NCI-H2107 treated with DMSO at 0.1 percent for 48 hours (cell line): ENCODE data around the gene OPN1SW.

Experiments
- DNase-seq: peaks from one replicate; lab custom pipeline; 2025; ENCODE audit not compliant: unreplicated experiment; lab: John Stamatoyannopoulos, UW

Gene OPN1SW

DNA sequence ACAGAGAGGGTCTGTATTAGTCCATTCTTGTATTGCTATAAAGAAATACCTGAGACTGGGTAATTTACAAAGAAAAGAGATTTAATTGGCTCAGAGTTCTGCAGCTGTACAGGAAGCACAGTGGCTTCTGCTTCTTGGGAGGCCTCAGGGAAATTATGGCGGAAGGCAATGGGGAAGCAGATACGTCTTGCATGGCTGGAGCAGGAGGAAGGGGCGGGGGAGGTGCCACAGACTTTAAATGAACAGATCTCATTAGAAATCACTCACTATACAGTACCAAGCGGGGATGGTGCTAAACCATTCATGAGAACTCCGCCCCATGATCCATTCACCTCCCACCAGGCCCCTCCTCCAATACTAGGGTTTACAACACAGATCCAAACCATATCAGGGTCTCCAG lies 40.2 kb downstream of the OPN1SW start:
- DNase-seq, result no peak

DNA sequence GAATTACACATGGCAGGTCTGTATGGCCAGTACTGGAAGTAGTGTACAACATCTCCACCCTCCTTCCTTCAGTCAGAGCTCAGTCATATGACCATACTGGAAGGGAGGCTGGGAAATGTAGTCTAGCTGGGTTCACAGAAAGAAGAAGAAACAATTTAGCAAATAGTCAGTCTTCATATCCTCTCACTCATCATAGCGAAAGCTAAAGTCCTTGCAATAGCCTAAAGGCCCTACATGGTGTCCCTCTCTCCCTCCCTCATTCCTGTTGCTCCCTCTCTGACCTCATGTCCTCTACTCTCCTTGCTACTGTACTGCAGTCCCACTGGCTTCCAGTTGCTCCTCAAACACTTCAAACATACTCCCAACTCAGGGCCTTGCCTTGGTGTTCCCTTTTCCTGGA lies 40.7 kb downstream of the OPN1SW start:
- no peak for DNase-seq

DNA sequence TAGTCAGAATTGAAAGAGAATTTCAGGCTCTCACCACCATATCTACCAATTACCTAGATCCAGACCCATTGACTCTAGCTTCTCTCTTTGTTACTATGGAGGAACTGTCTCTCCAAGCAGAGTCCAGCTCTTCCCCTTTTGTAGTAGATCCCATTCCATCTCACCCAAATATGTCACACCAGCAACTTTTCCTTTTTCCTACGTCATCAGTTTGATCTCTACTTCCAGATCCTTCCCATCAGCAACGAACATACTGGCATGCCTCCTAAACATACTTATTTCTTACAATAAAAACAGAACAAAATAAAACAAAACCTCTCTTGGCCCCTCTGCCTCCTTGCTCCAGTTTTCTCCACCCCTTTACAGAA lies 42.3 kb downstream of the OPN1SW start:
- DNase-seq, result no peak

DNA sequence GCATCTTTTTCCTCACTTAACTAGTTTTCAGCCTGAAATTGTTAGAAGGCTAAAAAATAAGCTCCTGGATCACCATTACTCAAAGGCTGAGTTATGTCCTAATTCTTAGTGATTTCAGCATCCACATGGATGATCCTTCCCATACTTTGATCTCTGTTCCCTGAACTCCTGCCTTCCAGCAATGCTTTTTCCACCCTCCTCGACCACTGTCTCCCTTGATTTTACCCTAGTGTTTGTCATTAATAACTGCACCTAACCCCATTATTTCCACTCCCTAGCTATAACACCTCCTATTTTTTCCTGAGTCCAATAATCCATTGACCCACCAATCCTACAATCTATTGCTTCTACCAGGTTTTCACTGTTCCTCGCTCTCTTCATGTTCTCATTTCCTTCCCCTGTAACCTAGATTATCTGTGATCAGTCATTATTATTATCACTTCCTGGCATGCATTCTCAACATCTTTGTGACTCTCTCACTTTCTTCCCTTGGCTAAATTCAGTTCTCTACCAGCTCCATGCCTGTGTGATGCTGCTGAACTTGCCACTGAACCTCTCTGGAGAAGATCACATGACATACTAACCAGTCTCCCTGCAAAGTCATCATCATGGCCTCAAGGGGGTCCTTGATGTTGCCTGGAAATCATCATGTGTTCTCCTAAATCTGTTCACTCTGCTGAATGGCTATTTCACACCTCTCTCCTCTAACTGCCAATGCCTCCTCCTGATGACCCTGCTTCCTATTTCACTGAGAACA lies 42.9 kb downstream of the OPN1SW start:
- no peak for DNase-seq

DNA sequence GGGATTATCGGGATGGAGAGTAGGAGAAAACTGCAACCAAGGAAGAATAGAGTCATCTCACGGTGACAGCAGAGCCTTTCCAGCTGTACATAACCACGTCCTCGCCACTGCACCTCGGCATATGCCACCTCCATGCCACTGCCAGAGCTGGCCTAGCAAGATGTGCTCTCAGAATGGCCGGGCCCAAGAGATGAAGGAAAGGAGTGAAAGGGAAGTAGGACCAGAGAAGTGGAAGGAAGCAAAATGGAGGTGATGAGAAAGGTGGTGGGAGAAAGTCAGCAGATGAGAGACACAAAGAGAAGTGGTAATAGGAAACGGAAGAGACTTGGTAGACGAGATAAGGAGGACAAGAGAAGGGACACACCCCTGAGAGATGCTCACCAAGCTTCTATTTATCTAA lies 44.4 kb downstream of the OPN1SW start:
- no peak for DNase-seq

DNA sequence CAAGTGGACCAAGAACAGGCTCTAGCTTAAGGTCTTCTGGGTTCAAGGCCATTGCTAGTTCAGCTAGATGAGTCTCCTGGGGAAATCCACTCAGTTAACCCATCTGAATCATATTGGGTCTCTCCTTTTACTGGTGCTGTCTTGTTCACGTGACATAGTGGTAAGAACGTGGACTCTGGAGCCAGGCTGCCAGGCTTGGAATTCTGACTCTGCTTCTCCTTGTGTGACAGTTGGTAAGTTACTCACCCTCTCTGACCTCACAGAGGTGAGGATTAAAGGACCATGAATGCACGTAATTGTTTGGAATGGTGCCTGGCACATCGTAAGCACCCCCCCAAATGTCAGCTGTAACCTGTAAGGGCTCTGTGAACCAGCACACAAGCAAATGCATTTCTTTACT lies 46.1 kb downstream of the OPN1SW start:
- DNase-seq, result no peak

DNA sequence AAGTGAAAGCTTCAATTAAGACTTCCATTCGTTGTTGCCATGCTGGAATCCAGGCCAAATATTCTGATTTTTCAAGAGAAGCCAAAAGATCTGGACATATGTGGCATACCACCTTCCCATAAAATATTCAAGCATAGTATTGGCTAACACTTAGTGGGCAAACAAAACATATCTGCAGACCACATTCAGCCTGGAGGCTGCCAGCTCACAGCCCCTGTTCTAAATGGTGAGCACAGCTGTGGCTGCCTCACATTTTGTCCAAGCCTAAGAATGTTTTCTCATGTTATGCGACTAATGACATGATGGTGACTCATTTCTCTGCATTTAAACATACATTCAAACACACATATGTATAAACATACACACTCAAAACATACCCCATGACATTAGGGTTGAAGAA lies 47.0 kb downstream of the OPN1SW start:
- DNase-seq, result no peak

DNA sequence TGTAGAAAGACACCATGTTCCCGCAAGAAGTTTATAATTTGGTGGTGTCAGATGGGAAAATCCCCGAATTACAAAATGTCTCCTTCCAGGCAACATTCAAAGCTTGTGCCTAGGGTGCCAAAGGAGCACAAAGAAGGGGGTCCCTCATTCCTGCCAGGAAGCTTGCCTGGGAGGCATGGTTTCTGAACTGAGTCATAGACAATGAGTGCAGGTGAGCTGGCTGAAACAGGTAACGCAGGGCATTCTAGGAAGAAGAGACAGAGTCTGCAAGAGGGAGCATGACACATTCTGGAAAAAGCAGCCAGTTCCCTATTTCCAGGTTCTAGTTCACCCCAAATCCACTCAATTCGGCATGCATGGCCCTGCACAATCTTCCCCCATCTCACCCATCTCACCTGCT lies 48.4 kb downstream of the OPN1SW start:
- DNase-seq, result no peak

DNA sequence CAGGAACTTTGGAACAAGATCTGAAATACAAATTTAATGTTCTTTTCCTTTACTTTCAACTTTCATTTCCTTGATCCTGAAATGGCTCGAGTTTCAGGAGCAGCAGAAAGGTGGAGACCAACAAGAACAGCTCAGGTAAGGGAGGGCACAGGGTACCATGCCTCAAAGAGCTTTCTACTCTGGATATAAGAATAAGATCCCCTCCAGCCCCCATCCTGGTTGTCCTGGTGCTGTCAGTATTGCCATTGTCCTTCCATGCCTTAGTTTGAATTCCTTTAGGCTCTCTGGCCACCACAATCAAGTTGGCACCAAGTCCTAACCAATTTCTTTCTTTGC lies 48.9 kb downstream of the OPN1SW start:
- no peak for DNase-seq

DNA sequence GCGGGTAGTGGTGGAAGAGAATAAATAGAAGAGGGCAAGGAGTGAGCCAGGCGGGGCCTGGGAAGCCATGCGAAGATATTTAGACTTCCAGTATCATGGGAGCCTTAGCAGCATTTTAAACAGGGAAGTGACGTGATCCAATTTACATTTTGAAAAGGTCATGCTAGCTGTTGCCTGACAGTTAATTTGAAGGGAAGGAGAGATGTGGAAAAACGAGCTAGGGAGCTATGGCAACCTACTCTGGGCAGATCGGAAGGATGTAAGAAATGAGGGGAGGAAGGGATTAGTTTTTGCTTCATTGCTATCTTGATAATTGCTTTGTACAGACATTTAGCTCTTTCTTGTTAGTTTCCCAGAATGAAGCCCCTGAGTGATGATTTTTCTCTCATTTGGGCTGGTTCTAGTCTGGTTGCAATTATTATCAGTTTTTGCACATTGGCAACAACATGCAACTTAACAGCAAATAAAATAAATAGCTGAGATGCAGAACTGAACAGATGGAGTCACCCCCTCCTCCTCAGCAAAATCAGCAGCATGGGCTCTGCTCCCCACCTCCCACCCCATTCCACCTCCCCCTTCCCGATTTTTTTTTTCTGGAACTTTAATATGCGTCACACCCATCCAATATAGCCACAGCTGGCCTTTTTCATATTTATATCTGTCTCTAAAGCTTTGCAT lies 49.4 kb downstream of the OPN1SW start:
- DNase-seq, result no peak

DNA sequence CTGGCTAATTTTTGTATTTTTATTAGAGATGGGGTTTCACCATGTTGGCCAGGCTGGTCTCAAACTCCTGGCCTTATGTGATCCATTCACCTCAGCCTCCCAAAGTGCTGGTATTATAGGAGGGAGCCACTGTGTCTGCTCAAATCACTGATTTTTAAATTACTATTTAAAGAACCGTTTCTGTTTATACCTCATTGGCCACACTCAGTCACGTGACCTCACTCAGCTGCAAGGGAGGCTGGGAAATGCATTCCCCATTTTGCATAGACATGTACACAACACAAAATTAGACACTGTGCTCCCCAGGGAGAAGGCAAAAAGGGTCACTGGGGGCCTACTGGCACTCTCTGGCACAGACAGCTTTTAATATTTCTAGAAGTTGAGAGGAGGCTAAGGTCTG lies 50.1 kb downstream of the OPN1SW start:
- DNase-seq, result no peak

DNA sequence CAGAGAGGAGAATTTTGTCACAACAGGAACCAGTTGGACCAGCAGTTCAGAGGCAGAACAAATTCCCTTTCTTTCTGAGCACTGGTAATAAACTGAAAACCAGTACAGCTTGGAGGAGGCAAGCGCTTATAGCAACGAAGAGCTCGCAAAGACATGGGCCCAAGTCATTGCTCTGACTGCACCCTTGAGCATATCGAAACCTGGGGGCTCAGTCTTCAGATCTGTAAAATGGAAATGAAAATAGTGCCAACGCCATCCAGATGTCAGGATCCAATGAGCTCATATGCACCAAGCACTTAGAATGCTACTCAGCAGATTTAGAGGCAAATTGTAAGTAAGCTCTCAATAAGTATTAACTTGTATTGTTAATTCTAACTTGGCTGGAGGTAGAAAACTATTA lies 50.9 kb downstream of the OPN1SW start:
- no peak for DNase-seq
